ENCODE results near the gene TGFBR1.

GRCh38 chr9:99137225-99137624 lies 32.3 kb downstream of the TGFBR1 start:
- TF ChIP-seq, protein P1, sequence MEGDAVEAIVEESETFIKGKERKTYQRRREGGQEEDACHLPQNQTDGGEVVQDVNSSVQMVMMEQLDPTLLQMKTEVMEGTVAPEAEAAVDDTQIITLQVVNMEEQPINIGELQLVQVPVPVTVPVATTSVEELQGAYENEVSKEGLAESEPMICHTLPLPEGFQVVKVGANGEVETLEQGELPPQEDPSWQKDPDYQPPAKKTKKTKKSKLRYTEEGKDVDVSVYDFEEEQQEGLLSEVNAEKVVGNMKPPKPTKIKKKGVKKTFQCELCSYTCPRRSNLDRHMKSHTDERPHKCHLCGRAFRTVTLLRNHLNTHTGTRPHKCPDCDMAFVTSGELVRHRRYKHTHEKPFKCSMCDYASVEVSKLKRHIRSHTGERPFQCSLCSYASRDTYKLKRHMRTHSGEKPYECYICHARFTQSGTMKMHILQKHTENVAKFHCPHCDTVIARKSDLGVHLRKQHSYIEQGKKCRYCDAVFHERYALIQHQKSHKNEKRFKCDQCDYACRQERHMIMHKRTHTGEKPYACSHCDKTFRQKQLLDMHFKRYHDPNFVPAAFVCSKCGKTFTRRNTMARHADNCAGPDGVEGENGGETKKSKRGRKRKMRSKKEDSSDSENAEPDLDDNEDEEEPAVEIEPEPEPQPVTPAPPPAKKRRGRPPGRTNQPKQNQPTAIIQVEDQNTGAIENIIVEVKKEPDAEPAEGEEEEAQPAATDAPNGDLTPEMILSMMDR (IDR thresholded peaks at IDR 0.05): no peak
- TF ChIP-seq POLR2A (IDR thresholded peaks at IDR 0.05): no peak
